DOHH2 (cell line): ENCODE data around the gene PIAS1.

Experiments used
- H3F3A ChIP-seq: fragments of 200-600 bp; sonication (generic), shearing (Covaris generic); 2 replicates; pipeline ENCODE4 v1.6.0; 2016; ENCODE audit warnings: antibody characterized with exemption, mild to moderate bottlenecking; ENCODE audit not compliant: control insufficient read depth, insufficient read depth
- H3K27ac ChIP-seq: fragments of 200-600 bp; sonication (generic); 2 replicates; pipeline ENCODE4 v1.5.1; 2014; ENCODE audit warnings: low read depth, mild to moderate bottlenecking, low read length, moderate library complexity
- H3K27me3 ChIP-seq: fragments of 200-600 bp; sonication (generic); 2 replicates; pipeline ENCODE4 v1.6.1; 2014; ENCODE audit warnings: mild to moderate bottlenecking, low read length, mixed read lengths; ENCODE audit not compliant: control insufficient read depth
- H3K36me3 ChIP-seq: fragments of 200-600 bp; sonication (generic); 2 replicates; pipeline ENCODE4 v1.6.1; 2014; ENCODE audit warnings: mild to moderate bottlenecking, low read length, moderate library complexity, mixed read lengths; ENCODE audit not compliant: control insufficient read depth
- H3K4me1 ChIP-seq: fragments of 200-600 bp; sonication (generic); 2 replicates; pipeline ENCODE4 v1.6.1; 2014; ENCODE audit warnings: mild to moderate bottlenecking, low read length, mixed read lengths; ENCODE audit not compliant: control insufficient read depth
- H3K4me2 ChIP-seq: fragments of 200-600 bp; sonication (generic); 2 replicates; pipeline ENCODE4 v1.6.0; 2014; ENCODE audit warnings: mild to moderate bottlenecking, low read length, moderate library complexity
- H3K4me3 ChIP-seq: fragments of 200-600 bp; sonication (generic); 2 replicates; pipeline ENCODE4 v1.5.1; 2014; ENCODE audit warnings: mild to moderate bottlenecking, low read length, mixed read lengths
- H3K79me2 ChIP-seq: fragments of 200-600 bp; sonication (generic); 2 replicates; pipeline ENCODE4 v1.6.1; 2014; ENCODE audit warnings: mild to moderate bottlenecking, low read length, mixed read lengths; ENCODE audit not compliant: control insufficient read depth
- H3K9me2 ChIP-seq: fragments of 200-600 bp; sonication (generic); replicated peaks from 2 replicates; pipeline ENCODE4 v1.6.1; 2014; ENCODE audit warnings: mild to moderate bottlenecking, low read length, mixed read lengths; ENCODE audit not compliant: control insufficient read depth
- H3K9me3 ChIP-seq: fragments of 200-600 bp; sonication (generic); 2 replicates; pipeline ENCODE4 v1.6.1; 2014; ENCODE audit warnings: antibody characterized with exemption, low read length, mixed read lengths; ENCODE audit not compliant: control insufficient read depth, insufficient read depth
- H4K20me1 ChIP-seq: fragments of 200-600 bp; sonication (generic); 2 replicates; pipeline ENCODE4 v1.6.0; 2014; ENCODE audit warnings: low read depth, mild to moderate bottlenecking, antibody characterized with exemption, low read length, moderate library complexity; ENCODE audit not compliant: control insufficient read depth, insufficient read depth
- CTCF ChIP-seq: fragments of 200-600 bp; sonication (generic); IDR thresholded peaks from one replicate; pipeline ENCODE4 v1.5.1; 2014; ENCODE audit warnings: antibody characterized with exemption, mild to moderate bottlenecking, low read depth, low read length; ENCODE audit not compliant: poor library complexity, severe bottlenecking
- EZH2phosphoT487 ChIP-seq: fragments of 200-600 bp; sonication (generic); IDR thresholded peaks from 2 replicates; pipeline ENCODE4 v1.6.1; 2017; ENCODE audit warnings: borderline replicate concordance, mild to moderate bottlenecking, antibody characterized with exemption, low read length, moderate library complexity, mixed read lengths

PIAS1 gene

GRCh38 chr15:68097029-68097428 is 42.9 kb downstream of the PIAS1 start:
- Histone ChIP-seq H3K79me2 (peaks cover 97% of the 10 kb centered on the region), H3K27me3 (no peaks in the 10 kb centered on the region), H3F3A (no peaks in the 10 kb centered on the region), H3K27ac (no peak overlapping the region), H3K4me3 (no peak overlapping the region), H3K4me1 (peaks cover 16% of the 10 kb centered on the region), H3K9me2 (no peaks in the 10 kb centered on the region), H3K4me2 (no peak overlapping the region), H4K20me1 (no peaks in the 10 kb centered on the region), H3K9me3 (peaks cover 22% of the 10 kb centered on the region), H3K36me3 (peaks cover 84% of the 10 kb centered on the region)
- TF ChIP-seq EZH2phosphoT487, result no peak
- no peak for TF ChIP-seq CTCF

- no peaks in the 10 kb centered on the region for H4K20me1 ChIP-seq
Observed at GRCh38 chr15:68098465-68098864, 44.4 kb downstream of the PIAS1 start.

GRCh38 chr15:68100194-68100593 is 46.1 kb downstream of the PIAS1 start:
- H3K4me2 ChIP-seq, result no peak overlapping the region
- H4K20me1 ChIP-seq, result no peaks in the 10 kb centered on the region
- H3K4me1 ChIP-seq, result peaks cover 16% of the 10 kb centered on the region
- no peak overlapping the region for H3K4me3 ChIP-seq
- H3K27me3 ChIP-seq, result no peaks in the 10 kb centered on the region
- H3K27ac ChIP-seq, result no peak overlapping the region
- peaks cover 81% of the 10 kb centered on the region for H3K36me3 ChIP-seq
- no peaks in the 10 kb centered on the region for H3K9me2 ChIP-seq
- peaks cover 12% of the 10 kb centered on the region for H3K9me3 ChIP-seq
- H3K79me2 ChIP-seq, result peaks cover 97% of the 10 kb centered on the region
- no peak for TF ChIP-seq EZH2phosphoT487
- no peak for TF ChIP-seq CTCF
- H3F3A ChIP-seq, result no peaks in the 10 kb centered on the region

More at GRCh38 chr15:68098465-68098864, 44.4 kb downstream of the PIAS1 start:
- peak overlapping the region; percentile 20; the same call in 1 of the 2 replicates for H3K4me2 ChIP-seq
- H3K4me1 ChIP-seq, result peaks cover 16% of the 10 kb centered on the region
- peaks cover 97% of the 10 kb centered on the region for H3K79me2 ChIP-seq
- no peaks in the 10 kb centered on the region for H3K27me3 ChIP-seq
- TF ChIP-seq EZH2phosphoT487 (no peak), CTCF (no peak)
- no peak overlapping the region for H3K27ac ChIP-seq
- H3K9me2 ChIP-seq, result no peaks in the 10 kb centered on the region
- H3K9me3 ChIP-seq, result peaks cover 18% of the 10 kb centered on the region
- peaks cover 82% of the 10 kb centered on the region for H3K36me3 ChIP-seq
- no peak overlapping the region for H3K4me3 ChIP-seq
- no peaks in the 10 kb centered on the region for H3F3A ChIP-seq
